HepG2 (cell line): ENCODE results near the gene C3orf18. TPM values are rescaled to one million over a fixed set of nuclear protein-coding genes. Genes with fewer than 3 reads are reported as not detected.
A peak's percentile ranks its signal among the peaks of the same experiment; 100 is the strongest.

Experiments
- CENPT ChIP-seq: sonication (generic); formaldehyde crosslinking; IDR thresholded peaks from 2 replicates; pipeline ENCODE4 v1.8.0; 2022; ENCODE audit warnings: low read depth, mild to moderate bottlenecking, moderate library complexity, missing genetic modification reagents
- GTF2F1 ChIP-seq: fragments of 150-350 bp; IDR thresholded peaks from 2 replicates; pipeline ENCODE4 v1.6.1; 2014; ENCODE audit warnings: low read length
- JUNB ChIP-seq: sonication (generic); formaldehyde crosslinking; IDR thresholded peaks from 2 replicates; pipeline ENCODE4 v1.8.0; 2022; ENCODE audit warnings: missing genetic modification reagents, mild to moderate bottlenecking, borderline replicate concordance
- MLX ChIP-seq: IDR thresholded peaks from 2 replicates; pipeline ENCODE4 v1.6.1; 2016
- MTA3 ChIP-seq: sonication (generic); formaldehyde crosslinking; IDR thresholded peaks from 2 replicates; pipeline ENCODE4 v1.4.0; 2020; ENCODE audit warnings: missing genetic modification reagents
- RBFOX2 ChIP-seq: fragments of 200-400 bp; formaldehyde crosslinking; IDR thresholded peaks from 2 replicates; pipeline ENCODE4 v1.6.1; 2017; ENCODE audit warnings: low read depth, mild to moderate bottlenecking, low read length
- RBM22 ChIP-seq: fragments of 200-400 bp; formaldehyde crosslinking; optimal IDR thresholded peaks from 2 replicates; pipeline ENCODE3; 2017; ENCODE audit warnings: mild to moderate bottlenecking, low read length, moderate library complexity
- SIN3A ChIP-seq: IDR thresholded peaks from 2 replicates; pipeline ENCODE4 v1.6.1; 2011; ENCODE audit warnings: low read depth, mild to moderate bottlenecking, control low read depth, low read length, borderline replicate concordance
- SMAD9 ChIP-seq: sonication (generic); formaldehyde crosslinking; IDR thresholded peaks from 2 replicates; pipeline ENCODE4 v1.5.1; 2020; ENCODE audit warnings: mild to moderate bottlenecking, missing genetic modification reagents
- TBP ChIP-seq: sonication (generic); formaldehyde crosslinking; IDR thresholded peaks from 2 replicates; pipeline ENCODE4 v1.5.0; 2020; ENCODE audit warnings: missing genetic modification reagents
- THYN1 ChIP-seq: sonication (generic); formaldehyde crosslinking; IDR thresholded peaks from 2 replicates; pipeline ENCODE4 v1.8.1; 2023; ENCODE audit warnings: low read depth, mild to moderate bottlenecking, moderate library complexity, missing genetic modification reagents, borderline replicate concordance
- ZBED4 ChIP-seq: sonication (generic); formaldehyde crosslinking; IDR thresholded peaks from 2 replicates; pipeline ENCODE4 v1.4.0; 2020; ENCODE audit warnings: missing genetic modification reagents, borderline replicate concordance
- ZBTB14 ChIP-seq: sonication (generic); formaldehyde crosslinking; IDR thresholded peaks from 2 replicates; pipeline ENCODE4 v1.4.0; 2020; ENCODE audit warnings: missing genetic modification reagents
- ZMAT5 ChIP-seq: sonication (generic); formaldehyde crosslinking; IDR thresholded peaks from 2 replicates; pipeline ENCODE4 v1.5.0; 2020; ENCODE audit warnings: mild to moderate bottlenecking, low read depth, missing genetic modification reagents, borderline replicate concordance
- ZNF124 ChIP-seq: sonication (generic); formaldehyde crosslinking; IDR thresholded peaks from 2 replicates; pipeline ENCODE4 v1.4.0; 2020; ENCODE audit warnings: missing genetic modification reagents
- ZNF232 ChIP-seq: sonication (generic); formaldehyde crosslinking; IDR thresholded peaks from 2 replicates; pipeline ENCODE4 v1.4.0; 2020; ENCODE audit warnings: missing genetic modification reagents, borderline replicate concordance
- ZNF234 ChIP-seq: sonication (generic); formaldehyde crosslinking; conservative IDR thresholded peaks from 2 replicates; pipeline ENCODE4 v1.5.1; 2020; ENCODE audit warnings: mild to moderate bottlenecking, missing genetic modification reagents
- ZNF335 ChIP-seq: sonication (generic); formaldehyde crosslinking; IDR thresholded peaks from 2 replicates; pipeline ENCODE4 v1.4.0; 2020; ENCODE audit warnings: missing genetic modification reagents
- ZNF512 ChIP-seq: sonication (generic); formaldehyde crosslinking; IDR thresholded peaks from 2 replicates; pipeline ENCODE4 v1.4.0; 2020; ENCODE audit warnings: mild to moderate bottlenecking, missing genetic modification reagents
- ZNF784 ChIP-seq: sonication (generic); formaldehyde crosslinking; IDR thresholded peaks from 2 replicates; pipeline ENCODE4 v1.5.1; 2020; ENCODE audit warnings: missing genetic modification reagents, mild to moderate bottlenecking, borderline replicate concordance
- polyA plus RNA-seq, 8 experiments: library from polyadenylated mRNA; depleted of rRNA in 3 of 8; stranded (reverse) in 7 of 8; unstranded in 1 of 8; fragments of >200 nt; fragmentation: Illumina TruSeq in 4 of 8; extraction: Trizol in 4 of 8; gene quantifications; 2 replicates each; pipeline versions ENCODE4 v1.2.1 to v1.2.3, GENCODE V29; 2011 to 2016; ENCODE audit warnings: low read depth in 4 of 8, missing spikeins in 1 of 8, mixed read lengths in 1 of 8; ENCODE audit not compliant: insufficient read depth in 1 of 8
- total RNA-seq, 5 experiments: library from RNA; depleted of rRNA; stranded (reverse); fragments of >200 nt; fragmentation: Illumina TruSeq; extraction: Trizol; gene quantifications; 2 replicates each; pipeline ENCODE4 v1.2.3, GENCODE V29; 2016; ENCODE audit warnings: low read depth in 1 of 5

The C3orf18 gene
- total and polyA plus RNA-seq, 2 of the 13 experiments (the other 11 are each of a cell fraction or from before 2014, with no cell fraction given) = 1.6 to 4.8 TPM

- TF ChIP-seq ZBED4 (CRISPR knock-in tag) = no peak; the same call in 1 of the 2 replicates
- no peak for TF ChIP-seq SMAD9
- no peak for TF ChIP-seq GTF2F1
- no peak for TF ChIP-seq CENPT
- peak; percentile 62 for TF ChIP-seq RBFOX2
- TF ChIP-seq ZMAT5 (CRISPR knock-in tag) = no peak
- no peak for TF ChIP-seq ZNF784 (CRISPR knock-in tag)
- TF ChIP-seq JUNB = no peak
- no peak for TF ChIP-seq ZNF234 (CRISPR knock-in tag)
- TF ChIP-seq THYN1 (CRISPR knock-in tag) = no peak
- no peak for TF ChIP-seq MTA3 (CRISPR knock-in tag)
- TF ChIP-seq ZNF124 (CRISPR knock-in tag) = 0 out of 2 replicates have a peak, but pooled peaks have one; percentile 66
- no peak for TF ChIP-seq ZNF512 (CRISPR knock-in tag)
- TF ChIP-seq ZNF335 = 0 out of 2 replicates have a peak, but pooled peaks have one; percentile 32
- no peak for TF ChIP-seq TBP (CRISPR knock-in tag)
- TF ChIP-seq ZNF232 (CRISPR knock-in tag) = 0 out of 2 replicates have a peak, but pooled peaks have one; percentile 37
- no peak for TF ChIP-seq ZBTB14 (CRISPR knock-in tag)
- no peak for TF ChIP-seq RBM22
- no peak for TF ChIP-seq SIN3A
- TF ChIP-seq MLX (CRISPR knock-in tag) = peak; percentile 97
Measured at GRCh38 chr3:50587806-50588758, 20.5 kb upstream of the C3orf18 start (continued).
